Mucosa of descending colon (tissue), 3 donors: ENCODE results near the gene BAZ1B. TPM values are rescaled to one million over a fixed set of nuclear protein-coding genes. Genes with fewer than 3 reads are reported as not detected.
"Not testable (repeated sequence)": the region's sequence is repeated elsewhere in the genome, so short reads cannot be mapped to it uniquely, and the experiment has no call there.

Experiments
- ATAC-seq: fragments of 200-7000 bp; cut with Tn5 transposase; one replicate; pipeline ENCODE4 v1.9.1; 2020; ENCODE audit warnings: mild to moderate bottlenecking, moderate library complexity
- DNase-seq, 3 donors: peaks; one replicate each; pipeline ENCODE4 v3.0.0-alpha.2; 2020
- H3K36me3 ChIP-seq: fragments of 200-600 bp; one replicate; pipeline ENCODE4 v1.8.0; 2021; ENCODE audit warnings: low read depth, mild to moderate bottlenecking
- H3K4me1 ChIP-seq: fragments of 200-600 bp; one replicate; pipeline ENCODE4 v1.8.0; 2021; ENCODE audit warnings: low read depth, mild to moderate bottlenecking
- H3K4me3 ChIP-seq: fragments of 200-600 bp; one replicate; pipeline ENCODE4 v1.8.0; 2021; ENCODE audit warnings: mild to moderate bottlenecking
- H3K9me3 ChIP-seq: fragments of 200-600 bp; one replicate; pipeline ENCODE4 v1.8.0; 2021; ENCODE audit warnings: mild to moderate bottlenecking
- CTCF ChIP-seq: fragments of 200-600 bp; IDR thresholded peaks from one replicate; pipeline ENCODE4 v1.8.0; 2022; ENCODE audit warnings: antibody characterized with exemption, mild to moderate bottlenecking
- intact Hi-C, 2 donors: fragments of 100-400 bp; cut with DNase I in 1 of 2; cut with micrococcal nuclease in 1 of 2; formaldehyde crosslinking; loops; one replicate each; pipeline versions ENCODE4 v1.11.0 to v1.11.1; 2022; cut with DNase I, micrococcal nuclease
- total RNA-seq, 3 donors: library from RNA; stranded (reverse); fragmentation: NEBNext Ultra II Directional in 2 of 3; extraction: Animal tissue kit (Norgen Biotek cat#: 25700) in 2 of 3; gene quantifications; one replicate each; pipeline versions ENCODE4 v1.2.1 to v1.2.4, GENCODE V29; 2021 to 2023
- donor health status: DM: no; HTN: no; CAD: no; lungs with moderate emphysema.
- donor health status: DM: no; HTN: no; CAD: no.
- donor health status: DM: no; HTN: yes; CAD: no.

Gene BAZ1B
- total RNA-seq, 3 donors from 2014 or later, result 37.4 to 76.0 (median 41.4) TPM

DNA sequence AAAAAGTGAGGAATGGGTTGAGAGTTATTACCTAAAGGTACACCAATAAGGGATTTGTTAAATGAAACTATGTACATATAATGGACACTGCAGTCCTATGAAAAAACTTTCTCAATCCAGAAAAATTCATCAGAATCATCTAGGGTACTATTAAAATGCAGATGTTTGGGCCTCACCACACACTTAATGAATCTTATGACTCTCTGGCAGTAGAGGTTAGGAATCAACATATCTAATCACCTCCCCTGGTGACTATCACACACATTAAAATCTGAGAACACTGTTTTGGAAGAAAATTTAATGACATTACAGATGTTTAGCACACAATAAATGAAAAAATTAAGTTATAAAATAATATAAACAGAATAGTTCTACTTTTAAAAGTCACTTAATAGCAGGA, 32.1 kb downstream of the BAZ1B start:
- Histone ChIP-seq H3K4me3 (no peak overlapping the region), H3K9me3 (no peaks in the 10 kb centered on the region), H3K4me1 (no peaks in the 10 kb centered on the region), H3K36me3 (no peaks in the 10 kb centered on the region)
- ATAC-seq (no peak), DNase-seq (no peak)
- intact Hi-C loops, result no loop called here
- no peak for TF ChIP-seq CTCF

DNA sequence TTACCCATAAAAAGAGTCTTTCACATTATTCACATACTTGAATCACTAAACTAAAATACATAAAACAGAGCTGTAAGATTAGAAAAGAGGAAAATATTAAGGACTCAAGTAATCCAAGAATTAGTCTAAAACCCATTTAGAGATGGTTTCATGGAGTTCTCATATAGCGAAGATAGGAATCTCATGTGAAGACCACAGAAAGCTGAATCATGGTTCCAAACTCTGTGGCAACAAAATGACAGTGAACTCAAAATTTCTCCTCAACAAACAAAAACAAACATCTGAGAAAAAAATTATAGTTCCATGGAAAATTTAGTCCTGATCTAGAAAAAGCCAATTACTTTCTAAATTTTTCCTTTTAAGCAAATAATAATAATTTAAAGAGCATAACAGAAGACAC, 34.6 kb downstream of the BAZ1B start:
- ATAC-seq, result no peak
- intact Hi-C loops, result no loop called here
- H3K36me3 ChIP-seq, result no peaks in the 10 kb centered on the region

DNA sequence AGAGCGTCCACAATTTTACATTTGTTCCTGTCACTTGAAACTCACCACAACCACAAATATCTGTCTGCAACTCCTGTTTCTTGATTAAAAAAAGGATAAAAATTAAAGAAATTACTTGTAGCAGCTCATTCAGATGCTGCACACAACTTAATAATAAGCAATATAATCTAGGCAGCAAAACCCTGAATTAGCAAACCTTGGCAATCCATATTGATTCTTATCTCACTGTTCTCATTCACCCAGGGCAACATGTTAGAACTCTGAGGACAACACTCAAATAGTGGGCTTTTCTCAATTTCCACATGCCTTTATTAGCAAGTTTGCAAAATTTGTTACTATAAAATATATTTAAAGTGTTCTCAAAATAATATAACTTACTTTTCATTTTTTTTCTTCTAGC, 38.9 kb downstream of the BAZ1B start:
- no peak for TF ChIP-seq CTCF
- intact Hi-C loops, result no loop called here

More for the DNA sequence above, 34.6 kb downstream of the BAZ1B start:
- TF ChIP-seq CTCF, result no peak
- H3K4me3 ChIP-seq, result no peak overlapping the region
- no peaks in the 10 kb centered on the region for H3K4me1 ChIP-seq
- no peak for DNase-seq
- H3K9me3 ChIP-seq, result no peaks in the 10 kb centered on the region

DNA sequence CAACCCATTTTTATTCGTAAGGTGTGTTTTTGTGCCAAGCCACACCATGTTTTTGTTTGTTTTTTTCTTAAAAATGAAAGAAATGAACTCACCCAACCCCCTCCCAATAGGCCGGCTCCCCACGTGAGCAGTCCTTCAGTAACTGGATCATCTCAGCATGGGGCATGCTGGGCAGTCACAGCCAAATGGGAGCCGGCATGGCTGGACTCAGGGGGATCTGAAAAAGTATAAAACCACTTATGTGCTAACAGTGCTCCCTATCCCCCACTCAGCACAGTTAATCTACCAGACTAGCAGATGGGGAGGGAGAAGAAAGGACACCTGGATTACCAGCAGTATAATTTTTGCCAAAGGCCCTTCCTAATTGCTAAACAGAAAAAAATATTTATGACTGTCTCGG, 39.3 kb downstream of the BAZ1B start:
- Histone ChIP-seq H3K4me3 (no peak overlapping the region), H3K4me1 (no peaks in the 10 kb centered on the region), H3K36me3 (peaks cover 4% of the 10 kb centered on the region), H3K9me3 (no peaks in the 10 kb centered on the region)
- DNase-seq (no peak), ATAC-seq (no peak)
- TF ChIP-seq CTCF, result no peak
- intact Hi-C loops, result no loop called here

More for the DNA sequence above, 38.9 kb downstream of the BAZ1B start:
- no peak for ATAC-seq
- Histone ChIP-seq H3K4me1 (no peaks in the 10 kb centered on the region), H3K36me3 (peaks cover under 1% of the 10 kb centered on the region), H3K4me3 (no peak overlapping the region), H3K9me3 (no peaks in the 10 kb centered on the region)
- no peak for DNase-seq

GRCh38 chr7:73481521-73481920, 40.6 kb downstream of the BAZ1B start:
- ATAC-seq, H3K9me3 ChIP-seq, H3K36me3 ChIP-seq, DNase-seq, H3K4me3 ChIP-seq, H3K4me1 ChIP-seq, intact Hi-C loops: not testable (repeated sequence)

GRCh38 chr7:73478549-73478948, 43.5 kb downstream of the BAZ1B start:
- Histone ChIP-seq H3K9me3 (no peaks in the 10 kb centered on the region), H3K36me3 (peaks cover 10% of the 10 kb centered on the region), H3K4me3 (no peak overlapping the region), H3K4me1 (no peaks in the 10 kb centered on the region)
- no peak for TF ChIP-seq CTCF
- no peak for ATAC-seq
- DNase-seq, result no peak
- intact Hi-C loops, result no loop called here
